Loucy (cell line): Measurements from ENCODE around the gene KIAA1328.

ENCODE experiments used
- CTCF ChIP-seq: fragments of 200-600 bp; sonication (generic); conservative IDR thresholded peaks from 2 replicates; pipeline ENCODE4 v1.5.1; 2014; ENCODE audit warnings: mild to moderate bottlenecking, antibody characterized with exemption, low read length
- EZH2phosphoT487 ChIP-seq: fragments of 200-600 bp; IDR thresholded peaks from 2 replicates; pipeline ENCODE4 v1.6.1; 2018; ENCODE audit warnings: antibody characterized with exemption, mild to moderate bottlenecking, moderate library complexity, borderline replicate concordance

GRCh38 chr18:36825526-36825925 lies 3.4 kb upstream of the KIAA1328 start:
- TF ChIP-seq CTCF (no peak), EZH2phosphoT487 (no peak)
